Heart left ventricle (tissue), 16 donors: Measurements from ENCODE around the gene RACGAP1. TPM values are rescaled to one million over a fixed set of nuclear protein-coding genes. Genes with fewer than 3 reads are reported as not detected.
A peak's percentile ranks its signal among the peaks of the same experiment; 100 is the strongest.

Source experiments
- ATAC-seq, 4 donors: fragments of 200-7000 bp; cut with Tn5 transposase; one replicate each; pipeline ENCODE4 v1.9.1; 2020 to 2022; ENCODE audit warnings: moderate library complexity in 4 of 4, mild to moderate bottlenecking in 3 of 4, moderate number of reproducible peaks in 1 of 4
- DNase-seq, 5 donors: peaks; one replicate each; pipeline ENCODE4 v3.0.0-alpha.2; 2020
- H3K27ac ChIP-seq, 12 donors: fragments of 200-600 bp; sonication (generic) in 4 of 12; one replicate each; pipeline versions ENCODE4 v1.5.0 to v1.8.0; 2016 to 2022; ENCODE audit warnings: mild to moderate bottlenecking in 2 of 12
- H3K27me3 ChIP-seq, 9 donors: fragments of 200-600 bp; sonication (generic) in 2 of 9; one replicate each; pipeline versions ENCODE4 v1.5.1 to v1.8.0; 2016 to 2022; ENCODE audit warnings: mild to moderate bottlenecking in 3 of 9
- H3K36me3 ChIP-seq, 9 donors: fragments of 200-600 bp; sonication (generic) in 2 of 9; one replicate each; pipeline versions ENCODE4 v1.5.0 to v1.8.0; 2018 to 2022; ENCODE audit warnings: mild to moderate bottlenecking in 2 of 9
- H3K4me1 ChIP-seq, 12 donors: fragments of 200-600 bp; sonication (generic) in 4 of 12; one replicate each; pipeline versions ENCODE4 v1.5.0 to v1.8.0; 2016 to 2022; ENCODE audit warnings: mild to moderate bottlenecking in 3 of 12
- H3K4me3 ChIP-seq, 12 donors: fragments of 200-600 bp; sonication (generic) in 4 of 12; one replicate each; pipeline versions ENCODE4 v1.5.0 to v1.8.0; 2017 to 2022; ENCODE audit warnings: mild to moderate bottlenecking in 9 of 12, moderate library complexity in 4 of 12
- H3K9me3 ChIP-seq, 12 donors: fragments of 200-600 bp; sonication (generic) in 4 of 12; one replicate each; pipeline versions ENCODE4 v1.5.0 to v1.8.0; 2016 to 2022; ENCODE audit warnings: mild to moderate bottlenecking in 1 of 12
- POLR2A ChIP-seq, 2 donors: fragments of 450-650 bp; IDR thresholded peaks; one replicate each; pipeline ENCODE4 v1.6.1; 2017; ENCODE audit warnings: antibody characterized with exemption in 2 of 2, mild to moderate bottlenecking in 2 of 2, moderate library complexity in 2 of 2
- WGBS, 4 donors: extraction: QIAGEN DNeasy Blood & Tissue Kit in 2 of 4; methylation state at CpG; one replicate each; pipeline versions ENCODE4 v1.1.5 to v1.1.7; 2013 to 2018; 5-methylcytosine and 5-hydroxymethylcytosine counted together
- intact Hi-C, 10 donors: fragments of 100-400 bp; cut with DNase I; formaldehyde crosslinking; loops; one replicate each; pipeline versions ENCODE4 v1.11.1 to v1.14.2; 2022
- polyA plus RNA-seq, 2 donors: library from polyadenylated mRNA; stranded (reverse); fragments of 200-250 nt; gene quantifications; one replicate each; pipeline ENCODE4 v1.2.3, GENCODE V29; 2013
- total RNA-seq, 9 donors: library from RNA; depleted of rRNA in 2 of 9; stranded (reverse); fragments of >200 nt in 2 of 9; fragmentation: NEBNext Ultra II Directional in 3 of 9; extraction: Animal tissue kit (Norgen Biotek cat#: 25700) in 3 of 9; gene quantifications; one replicate each; pipeline versions ENCODE4 v1.1.0 to v1.2.4, GENCODE V29; 2016 to 2023
- TF ChIP-seq, protein P1 (sequence below), 12 donors: fragments of 200-600 bp; sonication (generic) in 4 of 12; IDR thresholded peaks; one replicate each; pipeline versions ENCODE4 v1.5.0 to v1.8.0; 2018 to 2022; ENCODE audit warnings: antibody characterized with exemption in 12 of 12, mild to moderate bottlenecking in 5 of 12
- donor health status: ischemic (EF 13 %, LVEDD 7.1; RV severe dilation, severe dysfunction).
- donor health status: healthy with polysubstance abuse.
- donor health status: DM: no; HTN: yes; CAD: no.
- donor health status: DM: no; HTN: no; CAD: no.
- donor health status: ischemic (EF 25% LVEDD 6.9; RV normal size, moderate dysfunction).
- donor health status: ischemic (EF 25% LVEDD 5.7; RV mildly dilated, moderate dysfunction).
- donor health status: healthy.
- donor health status: DM: yes; HTN: yes; CAD: no.
- donor health status: ischemic (EF 35%, LVEDD 5.7; RV mildly dilated, moderate dysfunction).
- donor health status: nonischemic (EF 11% LVEDD 7.7; RV severe dilation, severe dysfunction).
- donor health status: DM: yes; HTN: yes; CAD: no.
- donor health status: PGD.
- donor health status: ischemic (EF 29% LVEDD 5.4; RV normal size, mild dysfunction).
- donor health status: nonischemic (EF 23%, LVEDD 6.1; RV moderate dilation, normal function).

RACGAP1 gene
- total and polyA plus RNA-seq, 11 donors: 0.91 to 17.8 (median 5.2) TPM

DNA sequence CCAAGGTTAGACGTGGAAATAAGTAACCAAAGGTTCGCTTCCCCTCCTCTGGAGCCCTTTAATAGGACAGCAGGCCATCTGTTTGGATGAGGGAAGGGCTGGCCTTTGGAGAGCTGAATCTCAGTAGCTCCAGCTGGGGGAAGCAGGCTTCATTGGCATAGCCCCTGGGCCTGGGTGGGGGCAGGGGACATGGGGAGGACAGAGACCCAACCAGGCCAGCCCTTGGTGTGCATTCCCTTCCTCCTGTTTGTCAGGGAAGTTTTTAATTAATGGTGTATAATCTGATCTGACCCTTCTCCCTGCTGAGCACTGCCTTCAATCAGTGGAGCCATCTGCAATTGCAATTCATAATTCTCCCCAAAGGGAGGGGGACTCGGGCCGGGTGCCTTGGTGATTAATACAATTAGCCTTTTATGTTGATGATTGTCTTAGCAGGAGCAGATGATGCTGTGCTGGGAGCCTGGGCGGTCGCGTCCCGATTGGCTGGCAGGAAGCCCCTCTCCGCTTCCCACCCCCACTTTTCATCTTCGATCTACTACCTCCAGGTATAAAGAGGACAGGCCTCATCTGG, 46.2 kb downstream of the RACGAP1 start:
- H3K36me3 ChIP-seq: no peaks in the 10 kb centered on the region
- intact Hi-C loops: no loop called here
- H3K9me3 ChIP-seq: no peaks in the 10 kb centered on the region
- H3K27me3 ChIP-seq: peaks cover 0 to 6% (median 0%) of the 10 kb centered on the region in 9 donors
- DNase-seq: no peak
- no peak overlapping the region for H3K27ac ChIP-seq
- no peak for ATAC-seq
- 69 to 87% (median 75%) methylated on average over 10 of the region's 10 CpGs for WGBS, 4 donors
- TF ChIP-seq, protein P1, sequence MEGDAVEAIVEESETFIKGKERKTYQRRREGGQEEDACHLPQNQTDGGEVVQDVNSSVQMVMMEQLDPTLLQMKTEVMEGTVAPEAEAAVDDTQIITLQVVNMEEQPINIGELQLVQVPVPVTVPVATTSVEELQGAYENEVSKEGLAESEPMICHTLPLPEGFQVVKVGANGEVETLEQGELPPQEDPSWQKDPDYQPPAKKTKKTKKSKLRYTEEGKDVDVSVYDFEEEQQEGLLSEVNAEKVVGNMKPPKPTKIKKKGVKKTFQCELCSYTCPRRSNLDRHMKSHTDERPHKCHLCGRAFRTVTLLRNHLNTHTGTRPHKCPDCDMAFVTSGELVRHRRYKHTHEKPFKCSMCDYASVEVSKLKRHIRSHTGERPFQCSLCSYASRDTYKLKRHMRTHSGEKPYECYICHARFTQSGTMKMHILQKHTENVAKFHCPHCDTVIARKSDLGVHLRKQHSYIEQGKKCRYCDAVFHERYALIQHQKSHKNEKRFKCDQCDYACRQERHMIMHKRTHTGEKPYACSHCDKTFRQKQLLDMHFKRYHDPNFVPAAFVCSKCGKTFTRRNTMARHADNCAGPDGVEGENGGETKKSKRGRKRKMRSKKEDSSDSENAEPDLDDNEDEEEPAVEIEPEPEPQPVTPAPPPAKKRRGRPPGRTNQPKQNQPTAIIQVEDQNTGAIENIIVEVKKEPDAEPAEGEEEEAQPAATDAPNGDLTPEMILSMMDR (IDR thresholded peaks at IDR 0.05): no peak
- TF ChIP-seq POLR2A (IDR thresholded peaks at IDR 0.05): no peak
- H3K4me1 ChIP-seq: peaks cover 0 to 44% (median 14%) of the 10 kb centered on the region in 12 donors
- no peak overlapping the region for H3K4me3 ChIP-seq

DNA sequence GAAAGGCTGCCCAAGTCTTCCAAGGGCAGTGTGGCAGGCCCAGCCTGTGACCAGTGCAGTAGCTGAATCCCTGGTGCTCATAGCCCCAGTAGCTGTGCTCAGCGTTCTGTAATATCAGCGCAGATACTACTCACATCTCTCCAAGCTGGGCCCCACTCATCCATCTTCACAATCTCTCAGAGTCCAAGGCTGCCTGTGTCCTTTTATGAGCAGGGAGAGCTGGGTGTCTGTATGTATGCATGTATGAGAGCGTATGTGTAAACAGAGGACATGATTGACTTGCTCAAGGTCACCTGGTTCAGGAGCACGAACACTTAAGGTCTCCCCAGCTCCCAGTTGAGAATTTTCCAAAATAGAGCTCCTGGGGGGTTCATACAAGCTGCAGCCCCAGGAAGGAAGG, 47.2 kb downstream of the RACGAP1 start:
- Histone ChIP-seq H3K36me3 (no peaks in the 10 kb centered on the region), H3K4me3 (no peak overlapping the region), H3K9me3 (no peaks in the 10 kb centered on the region), H3K4me1 (peaks cover 0 to 37% (median 7%) of the 10 kb centered on the region in 12 donors), H3K27ac (no peak overlapping the region), H3K27me3 (peaks cover 0 to 15% (median 0%) of the 10 kb centered on the region in 9 donors)
- DNase-seq (no peak), ATAC-seq (no peak)
- WGBS, 4 donors: 68 to 90% (median 81%) methylated on average over 4 of the region's 4 CpGs
- intact Hi-C loops: no loop called here
- TF ChIP-seq, protein P1 (IDR thresholded peaks at IDR 0.05): no peak
- no peak for TF ChIP-seq POLR2A (IDR thresholded peaks at IDR 0.05)

DNA sequence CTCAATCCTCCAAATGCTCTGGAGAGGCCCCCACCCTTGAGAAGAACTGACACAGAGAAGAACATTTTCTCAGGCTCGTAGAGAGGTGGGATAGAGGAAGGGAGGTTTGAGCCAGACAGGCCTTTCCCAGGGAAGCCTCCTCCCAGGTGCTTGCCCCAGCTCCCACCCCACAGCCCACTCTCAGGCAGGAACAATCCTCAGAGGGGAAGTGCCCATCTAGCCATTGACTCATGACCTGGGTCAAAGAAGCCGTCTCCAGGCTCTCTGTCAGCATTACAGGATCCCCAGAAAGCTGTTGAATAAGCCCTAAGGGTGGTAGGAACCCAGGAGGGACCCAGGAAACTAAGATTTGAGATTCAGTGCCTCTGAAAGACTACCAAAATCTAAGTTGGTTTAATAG, 48.7 kb downstream of the RACGAP1 start:
- ATAC-seq (no peak), DNase-seq (no peak)
- Histone ChIP-seq H3K27me3 (peaks cover 0 to 15% (median 0%) of the 10 kb centered on the region in 9 donors), H3K27ac (no peak overlapping the region), H3K4me1 (peaks cover 0 to 23% (median 7%) of the 10 kb centered on the region in 12 donors), H3K9me3 (no peaks in the 10 kb centered on the region), H3K36me3 (no peaks in the 10 kb centered on the region), H3K4me3 (no peak overlapping the region)
- WGBS, 4 donors: 81 to 91% (median 90%) methylated on average over 2 of the region's 2 CpGs
- intact Hi-C loops: no loop called here
- TF ChIP-seq, protein P1 (IDR thresholded peaks at IDR 0.05): no peak
- TF ChIP-seq POLR2A (IDR thresholded peaks at IDR 0.05): no peak

DNA sequence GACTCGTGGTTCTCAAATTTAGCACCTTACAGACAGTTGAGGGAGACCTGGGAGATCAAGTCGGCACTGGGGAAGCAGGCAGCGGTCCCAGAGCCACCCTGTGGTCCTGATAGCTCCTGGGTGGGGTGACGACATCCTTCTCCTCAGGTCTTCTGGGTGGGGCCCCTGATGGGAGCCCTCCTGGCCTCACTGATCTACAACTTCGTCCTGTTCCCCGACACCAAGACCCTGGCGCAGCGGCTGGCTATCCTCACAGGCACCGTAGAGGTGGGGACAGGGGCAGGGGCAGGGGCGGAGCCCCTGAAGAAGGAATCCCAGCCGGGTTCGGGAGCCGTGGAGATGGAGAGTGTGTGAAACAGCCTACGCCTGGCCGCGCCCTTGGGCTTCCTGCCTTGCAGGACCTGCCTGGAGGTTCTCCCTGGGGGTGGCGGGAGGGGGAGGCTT, 50.0 kb downstream of the RACGAP1 start:
- TF ChIP-seq, protein P1 (IDR thresholded peaks at IDR 0.05): no peak
- no peak for TF ChIP-seq POLR2A (IDR thresholded peaks at IDR 0.05)
- DNase-seq (no peak), ATAC-seq (no peak)
- H3K36me3 ChIP-seq: no peaks in the 10 kb centered on the region
- H3K9me3 ChIP-seq: no peaks in the 10 kb centered on the region
- peaks cover 0 to 15% (median 0%) of the 10 kb centered on the region in 9 donors for H3K27me3 ChIP-seq
- peak overlapping the region in 1 of 12 donors; percentile 75 for H3K27ac ChIP-seq
- no peak overlapping the region for H3K4me3 ChIP-seq
- WGBS, 4 donors: 44 to 58% (median 51%) methylated on average over 9 to 17 of the region's 17 CpGs
- intact Hi-C loops: loop anchor here in 1 of 10 donors (2.0 kb wide), 1 partner anchor 81 kb away; the partner anchor contains the start of gene ASIC1
- peaks cover 0 to 23% (median 7%) of the 10 kb centered on the region in 12 donors for H3K4me1 ChIP-seq
